ENCODE results near the gene NR1D1. TPM values are rescaled to one million over a fixed set of nuclear protein-coding genes. Genes with fewer than 3 reads are reported as not detected.

The NR1D1 gene
- polyA plus RNA-seq, 1 of the 3 experiments (the other 2 are of a cell fraction), result 6.5 TPM

DNA sequence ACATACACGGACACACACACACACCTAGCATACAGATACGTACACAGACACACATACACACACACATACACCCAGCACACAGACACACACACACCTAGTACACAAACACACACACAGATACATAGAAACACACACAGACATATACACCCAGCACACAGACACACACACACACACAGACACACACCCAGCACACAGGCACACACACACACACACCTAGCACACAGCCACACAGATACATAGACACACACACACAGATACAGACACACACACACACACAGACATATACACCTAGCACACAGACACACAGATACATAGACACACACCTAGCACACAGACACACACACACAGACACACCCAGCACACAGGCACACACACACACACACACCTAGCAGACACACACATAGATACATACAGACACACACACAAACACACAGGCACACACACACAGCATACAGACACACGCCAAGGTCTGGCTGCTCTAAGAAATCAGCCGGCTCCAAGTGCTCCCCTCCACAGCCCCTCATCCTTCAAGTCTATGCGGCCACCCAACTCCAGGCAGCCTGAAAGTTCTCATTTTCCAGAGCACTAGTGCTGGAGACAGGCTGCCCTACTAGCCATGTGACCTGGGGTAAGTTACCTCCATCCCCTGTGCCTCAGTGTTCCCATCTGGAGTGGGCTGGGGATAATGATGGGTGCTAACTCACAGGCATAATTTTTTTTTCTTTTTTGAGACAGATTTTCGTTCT, 13.2 kb downstream of the NR1D1 start:
- Histone ChIP-seq H3K36me3 (replicated peaks in 1 of 2; ENCODE audit: control insufficient read depth in 1 of 2, insufficient read depth in 2 of 2, low read length in 1 of 2) (peaks cover 0 to 10% of the 10 kb centered on the region in 2 experiments), H3K27ac (ENCODE audit: low read depth in 2 of 2, low read length in 1 of 2) (no peak overlapping the region), H4K20me1 (ENCODE audit: insufficient read depth) (no peaks in the 10 kb centered on the region), H3K4me2 (no peak overlapping the region), H3K9ac (no peak overlapping the region), H3K9me2 (no peaks in the 10 kb centered on the region), H3K4me3 (ENCODE audit: low read depth in 2 of 2, low read length in 1 of 2) (no peak overlapping the region; a peak in 1 of 4 replicates), H3K9me3 (no peaks in the 10 kb centered on the region), H2AFZ (ENCODE audit: low read depth) (no peak overlapping the region), H3K79me2 (ENCODE audit: insufficient read depth) (no peaks in the 10 kb centered on the region), H3K27me3 (ENCODE audit: insufficient read depth) (no peaks in the 10 kb centered on the region), H3K4me1 (ENCODE audit: control insufficient read depth in 1 of 2, insufficient read depth in 2 of 2, low read depth in 1 of 2, low read length in 1 of 2) (no peaks in the 10 kb centered on the region; a peak in 1 of 4 replicates), H3F3A (replicated peaks; ENCODE audit: insufficient read depth) (peaks cover 7% of the 10 kb centered on the region)
- POLR2A ChIA-PET, result no interaction called here
- CTCF ChIA-PET, result interaction anchor here (0.7 to 5.9 kb wide), 28 partner anchors 8 to 171 kb away, joined by 3 to 100 read pairs (median 8); partner anchors contain the start of genes CSF3, MED24, NR1D1 and THRA
- WGBS (ENCODE audit: low lambda C conversion rate), result 78% methylated on average over 6 of the region's 6 CpGs
- DNase-seq, result no peak
- no peak for TF ChIP-seq EP300 (IDR thresholded peaks at IDR 0.05; ENCODE audit: borderline replicate concordance in 1 of 2, low read depth in 1 of 2, low read length in 1 of 2)
- no peak for TF ChIP-seq TEAD4 (IDR thresholded peaks at IDR 0.05; ENCODE audit: borderline replicate concordance, insufficient read depth)
- TF ChIP-seq EZH2phosphoT487 (IDR thresholded peaks at IDR 0.05; ENCODE audit: borderline replicate concordance, low read depth), result no peak
- TF ChIP-seq, protein P1, sequence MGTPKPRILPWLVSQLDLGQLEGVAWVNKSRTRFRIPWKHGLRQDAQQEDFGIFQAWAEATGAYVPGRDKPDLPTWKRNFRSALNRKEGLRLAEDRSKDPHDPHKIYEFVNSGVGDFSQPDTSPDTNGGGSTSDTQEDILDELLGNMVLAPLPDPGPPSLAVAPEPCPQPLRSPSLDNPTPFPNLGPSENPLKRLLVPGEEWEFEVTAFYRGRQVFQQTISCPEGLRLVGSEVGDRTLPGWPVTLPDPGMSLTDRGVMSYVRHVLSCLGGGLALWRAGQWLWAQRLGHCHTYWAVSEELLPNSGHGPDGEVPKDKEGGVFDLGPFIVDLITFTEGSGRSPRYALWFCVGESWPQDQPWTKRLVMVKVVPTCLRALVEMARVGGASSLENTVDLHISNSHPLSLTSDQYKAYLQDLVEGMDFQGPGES (IDR thresholded peaks at IDR 0.05; ENCODE audit: low read depth, low read length), result no peak
- TF ChIP-seq RCOR1 (IDR thresholded peaks at IDR 0.05; ENCODE audit: low read length), result no peak
- no peak for TF ChIP-seq ZBTB33 (IDR thresholded peaks at IDR 0.05; ENCODE audit: borderline replicate concordance, low read depth)
- no peak for TF ChIP-seq GATA2 (CRISPR knock-in tag; IDR thresholded peaks at IDR 0.05)

DNA sequence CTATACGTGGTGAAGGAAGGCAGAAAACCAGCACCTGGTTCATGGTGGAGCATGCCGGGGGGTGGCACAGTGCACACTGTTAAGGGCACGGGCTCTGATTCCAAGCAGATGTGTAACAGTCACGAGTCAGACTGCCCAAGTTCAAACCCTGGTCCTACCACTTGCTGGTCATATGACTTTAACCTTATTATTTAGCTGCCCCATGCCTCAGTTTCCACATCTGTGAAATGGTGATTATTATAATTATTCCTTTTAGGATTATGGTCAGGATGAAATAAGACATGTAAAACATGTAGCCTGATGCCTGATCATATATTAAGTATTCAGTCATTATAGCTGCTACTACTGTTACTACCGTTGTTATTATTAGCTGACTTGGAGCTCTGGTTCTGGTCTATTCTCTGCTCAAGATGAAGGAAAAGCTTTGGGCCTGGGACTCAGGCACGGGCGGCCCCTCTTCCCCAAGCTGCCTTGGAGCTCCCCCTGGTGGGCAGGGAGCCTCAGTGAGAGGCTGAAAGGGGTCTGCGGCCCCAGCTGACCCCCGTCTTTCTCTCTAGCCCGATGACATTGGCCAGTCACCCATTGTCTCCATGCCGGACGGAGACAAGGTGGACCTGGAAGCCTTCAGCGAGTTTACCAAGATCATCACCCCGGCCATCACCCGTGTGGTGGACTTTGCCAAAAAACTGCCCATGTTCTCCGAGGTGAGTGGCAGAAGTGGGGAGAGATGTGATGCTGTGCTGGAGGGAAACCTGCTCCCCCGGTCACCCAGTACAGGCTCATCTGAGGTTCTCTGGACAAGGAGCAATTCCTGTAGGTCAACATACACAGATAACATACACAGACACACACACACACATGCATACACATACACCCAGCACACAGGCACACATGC, 14.0 kb downstream of the NR1D1 start:
- Histone ChIP-seq H3K4me3 (ENCODE audit: low read depth in 2 of 2, low read length in 1 of 2) (peak overlapping the region in 1 of 2 experiments; percentile 32; a peak in 1 of 4 replicates), H3K27ac (ENCODE audit: low read depth in 2 of 2, low read length in 1 of 2) (no peak overlapping the region), H3K36me3 (replicated peaks in 1 of 2; ENCODE audit: control insufficient read depth in 1 of 2, insufficient read depth in 2 of 2, low read length in 1 of 2) (peaks cover 0 to 10% of the 10 kb centered on the region in 2 experiments), H3K9me3 (no peaks in the 10 kb centered on the region), H3K4me1 (ENCODE audit: control insufficient read depth in 1 of 2, insufficient read depth in 2 of 2, low read depth in 1 of 2, low read length in 1 of 2) (no peaks in the 10 kb centered on the region), H3K27me3 (ENCODE audit: insufficient read depth) (no peaks in the 10 kb centered on the region), H3K9ac (no peak overlapping the region), H3K9me2 (no peaks in the 10 kb centered on the region), H3K79me2 (ENCODE audit: insufficient read depth) (no peaks in the 10 kb centered on the region), H3F3A (replicated peaks; ENCODE audit: insufficient read depth) (peaks cover 7% of the 10 kb centered on the region), H2AFZ (ENCODE audit: low read depth) (no peak overlapping the region), H3K4me2 (no peak overlapping the region), H4K20me1 (ENCODE audit: insufficient read depth) (no peaks in the 10 kb centered on the region)
- TF ChIP-seq, protein P2, sequence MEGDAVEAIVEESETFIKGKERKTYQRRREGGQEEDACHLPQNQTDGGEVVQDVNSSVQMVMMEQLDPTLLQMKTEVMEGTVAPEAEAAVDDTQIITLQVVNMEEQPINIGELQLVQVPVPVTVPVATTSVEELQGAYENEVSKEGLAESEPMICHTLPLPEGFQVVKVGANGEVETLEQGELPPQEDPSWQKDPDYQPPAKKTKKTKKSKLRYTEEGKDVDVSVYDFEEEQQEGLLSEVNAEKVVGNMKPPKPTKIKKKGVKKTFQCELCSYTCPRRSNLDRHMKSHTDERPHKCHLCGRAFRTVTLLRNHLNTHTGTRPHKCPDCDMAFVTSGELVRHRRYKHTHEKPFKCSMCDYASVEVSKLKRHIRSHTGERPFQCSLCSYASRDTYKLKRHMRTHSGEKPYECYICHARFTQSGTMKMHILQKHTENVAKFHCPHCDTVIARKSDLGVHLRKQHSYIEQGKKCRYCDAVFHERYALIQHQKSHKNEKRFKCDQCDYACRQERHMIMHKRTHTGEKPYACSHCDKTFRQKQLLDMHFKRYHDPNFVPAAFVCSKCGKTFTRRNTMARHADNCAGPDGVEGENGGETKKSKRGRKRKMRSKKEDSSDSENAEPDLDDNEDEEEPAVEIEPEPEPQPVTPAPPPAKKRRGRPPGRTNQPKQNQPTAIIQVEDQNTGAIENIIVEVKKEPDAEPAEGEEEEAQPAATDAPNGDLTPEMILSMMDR (IDR thresholded peaks at IDR 0.05), result peak; percentile 86
- TF ChIP-seq JUND (IDR thresholded peaks at IDR 0.05) (no peak), TEAD4 (IDR thresholded peaks at IDR 0.05; ENCODE audit: borderline replicate concordance, insufficient read depth) (no peak), SMC3 (IDR thresholded peaks at IDR 0.05; ENCODE audit: low read depth, low read length) (peak; percentile 81), RAD21 (IDR thresholded peaks at IDR 0.05; ENCODE audit: low read length) (peak; percentile 85)
- POLR2A ChIA-PET, result interaction anchor here (0.7 to 0.9 kb wide), 2 partner anchors 49 to 59 kb away, joined by 3 read pairs; no protein-coding TSS in a partner anchor
- CTCF ChIA-PET, result interaction anchor here (0.6 to 5.9 kb wide), 33 partner anchors 8 to 943 kb away, joined by 3 to 100 read pairs (median 5); partner anchors contain the start of genes CSF3, MED24, NR1D1 and THRA
- WGBS (ENCODE audit: low lambda C conversion rate), result 69% methylated on average over 15 of the region's 17 CpGs
- peak; percentile 92 for DNase-seq
